H54 (cell line): ENCODE measurements around the gene HNRNPAB.
"Not testable (repeated sequence)": the region's sequence is repeated elsewhere in the genome, so short reads cannot be mapped to it uniquely, and the experiment has no call there.

Experiments
- DNase-seq: peaks from one replicate; pipeline ENCODE4 v3.0.0; 2011; ENCODE audit warnings: low spot score, mixed read lengths; ENCODE audit not compliant: insufficient read length
- FAIRE-seq: peaks from 3 replicates; lab custom pipeline; 2011; peaks lifted over from hg19 to GRCh38; lab: Jason Lieb, UNC
- POLR2A ChIP-seq: IDR thresholded peaks from 2 replicates; pipeline ENCODE4 v1.6.1; 2011; ENCODE audit warnings: low read depth, mild to moderate bottlenecking, low read length

The HNRNPAB gene

GRCh38 chr5:178187014-178187413 is 17.3 kb upstream of the HNRNPAB start, which contains the start of gene GMCL2:
TSS of gene GMCL2 (minus strand) at chr5:178187371. CDS start at chr5:178187299, 72 bp downstream.
- TF ChIP-seq POLR2A: no peak
- FAIRE-seq (no peak), DNase-seq (no peak)

GRCh38 chr5:178189433-178189832 is 14.9 kb upstream of the HNRNPAB start:
- DNase-seq: no peak
- no peak for TF ChIP-seq POLR2A
- FAIRE-seq: no peak

- no peak for TF ChIP-seq POLR2A
- no peak for FAIRE-seq
- no peak for DNase-seq
Measured at GRCh38 chr5:178191661-178192060, 12.7 kb upstream of the HNRNPAB start.

GRCh38 chr5:178192244-178192643 is 12.1 kb upstream of the HNRNPAB start:
- DNase-seq (no peak), FAIRE-seq (no peak)
- TF ChIP-seq POLR2A: no peak

GRCh38 chr5:178192787-178193186 is 11.5 kb upstream of the HNRNPAB start:
- TF ChIP-seq POLR2A: no peak
- DNase-seq (no peak), FAIRE-seq (no peak)

- DNase-seq (no peak), FAIRE-seq (no peak)
- no peak for TF ChIP-seq POLR2A
Measured at GRCh38 chr5:178193251-178193809, 11.0 kb upstream of the HNRNPAB start.

GRCh38 chr5:178194026-178194425 is 10.3 kb upstream of the HNRNPAB start:
- DNase-seq (no peak), FAIRE-seq (no peak)
- TF ChIP-seq POLR2A: no peak

- FAIRE-seq: no peak
- DNase-seq: no peak
- no peak for TF ChIP-seq POLR2A
Measured at GRCh38 chr5:178196281-178196812, 8.0 kb upstream of the HNRNPAB start.

- TF ChIP-seq POLR2A: no peak
- no peak for FAIRE-seq
Measured at GRCh38 chr5:178196986-178197385, 7.3 kb upstream of the HNRNPAB start.

GRCh38 chr5:178198151-178198550 is 6.2 kb upstream of the HNRNPAB start:
- not testable (repeated sequence) for DNase-seq, FAIRE-seq

More at GRCh38 chr5:178196986-178197385, 7.3 kb upstream of the HNRNPAB start:
- no peak for DNase-seq

GRCh38 chr5:178198706-178199105 is 5.6 kb upstream of the HNRNPAB start:
- FAIRE-seq: no peak
- no peak for DNase-seq
- TF ChIP-seq POLR2A: no peak

GRCh38 chr5:178199581-178200434 is 4.5 kb upstream of the HNRNPAB start:
- FAIRE-seq: no peak

GRCh38 chr5:178201221-178201926 is 3.0 kb upstream of the HNRNPAB start:
- no peak for FAIRE-seq
- DNase-seq: peak; percentile 53
- TF ChIP-seq POLR2A: no peak

More at GRCh38 chr5:178199581-178200434, 4.5 kb upstream of the HNRNPAB start:
- TF ChIP-seq POLR2A: no peak
- DNase-seq: no peak

- no peak for DNase-seq
- TF ChIP-seq POLR2A: no peak
- FAIRE-seq: no peak
Measured at GRCh38 chr5:178201927-178202235, 2.5 kb upstream of the HNRNPAB start.
